ENCODE measurements around the gene RPL3.
A peak's percentile ranks its signal among the peaks of the same experiment; 100 is the strongest.

RPL3 gene

GRCh38 chr22:39316440-39317083, 2.9 kb downstream of the RPL3 start:
- peak; percentile 44 to 48 for ATAC-seq

- ATAC-seq, result no peak
These were observed 4.0 kb downstream of the RPL3 start for GRCh38 chr22:39315389-39315788.

GRCh38 chr22:39314251-39314971, 5.0 kb downstream of the RPL3 start:
- no peak for ATAC-seq

- no peak for ATAC-seq
These were observed 6.0 kb downstream of the RPL3 start for GRCh38 chr22:39313258-39314001.

GRCh38 chr22:39312410-39312809, 7.0 kb downstream of the RPL3 start:
- no peak for ATAC-seq

- ATAC-seq, result peak; percentile 3 to 5
These were observed 7.6 kb downstream of the RPL3 start for GRCh38 chr22:39311592-39312400.

- ATAC-seq, result no peak
These were observed 9.3 kb downstream of the RPL3 start for GRCh38 chr22:39309881-39310714.

- ATAC-seq, result no peak
These were observed 10.0 kb downstream of the RPL3 start for GRCh38 chr22:39309364-39309861.

- ATAC-seq, result no peak
These were observed 10.6 kb downstream of the RPL3 start for GRCh38 chr22:39308614-39309363.

- ATAC-seq, result no peak
These were observed 12.7 kb downstream of the RPL3 start for GRCh38 chr22:39306456-39307361.

- ATAC-seq, result no peak
These were observed 15.3 kb downstream of the RPL3 start for GRCh38 chr22:39303892-39304671.

- no peak for ATAC-seq
These were observed 16.1 kb downstream of the RPL3 start for GRCh38 chr22:39303358-39303757.

GRCh38 chr22:39302431-39302960, 16.9 kb downstream of the RPL3 start:
- no peak for ATAC-seq

- ATAC-seq, result no peak
These were observed 17.5 kb downstream of the RPL3 start for GRCh38 chr22:39301926-39302325.

GRCh38 chr22:39301108-39301507, 18.3 kb downstream of the RPL3 start:
- no peak for ATAC-seq

GRCh38 chr22:39300186-39300830, 19.1 kb downstream of the RPL3 start:
- no peak for ATAC-seq

GRCh38 chr22:39299829-39300178, 19.6 kb downstream of the RPL3 start:
- no peak for ATAC-seq

- ATAC-seq, result no peak
These were observed 21.0 kb downstream of the RPL3 start for GRCh38 chr22:39298241-39298987.
